Vagina (tissue), 2 donors: ENCODE measurements around the gene REX1BD. TPM values are rescaled to one million over a fixed set of nuclear protein-coding genes. Genes with fewer than 3 reads are reported as not detected.

Experiments used
- DNase-seq, 2 donors: peaks; one replicate each; pipeline ENCODE4 v3.0.0-alpha.2; 2017; ENCODE audit errors: extremely low spot score in 2 of 2
- H3K27ac ChIP-seq: fragments of 200-600 bp; sonication (generic); one replicate; pipeline ENCODE4 v1.5.1; 2019
- H3K27me3 ChIP-seq: fragments of 200-600 bp; sonication (generic); one replicate; pipeline ENCODE4 v1.5.1; 2019
- H3K36me3 ChIP-seq, 2 donors: fragments of 200-600 bp; sonication (generic); one replicate each; pipeline ENCODE4 v1.5.1; 2017 to 2019
- H3K4me1 ChIP-seq: fragments of 200-600 bp; sonication (generic); one replicate; pipeline ENCODE4 v1.5.1; 2019
- H3K4me3 ChIP-seq, 2 donors: fragments of 200-600 bp; sonication (generic); 1 replicate in 1 of 2; 2 replicates in 1 of 2; pipeline ENCODE4 v1.5.1; 2016 to 2019
- H3K9me3 ChIP-seq: fragments of 200-600 bp; sonication (generic); one replicate; pipeline ENCODE4 v1.5.1; 2019
- CTCF ChIP-seq, 3 experiments: fragments of 450-650 bp in 2 of 3; fragments of 200-600 bp in 1 of 3; sonication (generic) in 1 of 3; IDR thresholded peaks; one replicate each; pipeline ENCODE4 v1.5.1; 2017 to 2019; ENCODE audit warnings: antibody characterized with exemption in 3 of 3, mild to moderate bottlenecking in 2 of 3, moderate library complexity in 2 of 3
- POLR2A ChIP-seq, 2 donors: fragments of 450-650 bp; IDR thresholded peaks; one replicate each; pipeline ENCODE4 v1.6.1; 2017; ENCODE audit warnings: antibody characterized with exemption in 2 of 2, mild to moderate bottlenecking in 2 of 2, moderate library complexity in 2 of 2
- POLR2AphosphoS5 ChIP-seq, 2 donors: sonication (generic); formaldehyde crosslinking; IDR thresholded peaks; one replicate each; pipeline ENCODE4 v1.9.0; 2017; ENCODE audit warnings: antibody characterized with exemption in 2 of 2, mild to moderate bottlenecking in 2 of 2, low read depth in 1 of 2; ENCODE audit not compliant: insufficient read depth in 1 of 2
- intact Hi-C: fragments of 100-400 bp; cut with DNase I; formaldehyde crosslinking; loops from one replicate; pipeline ENCODE4 v1.15.1; 2023
- total RNA-seq: library from RNA; depleted of rRNA; stranded (reverse); fragments of >200 nt; gene quantifications from one replicate; pipeline ENCODE4 v1.2.3, GENCODE V29; 2016

Gene REX1BD
- total RNA-seq, 1 donor from 2014 or later, result 124 TPM

DNA sequence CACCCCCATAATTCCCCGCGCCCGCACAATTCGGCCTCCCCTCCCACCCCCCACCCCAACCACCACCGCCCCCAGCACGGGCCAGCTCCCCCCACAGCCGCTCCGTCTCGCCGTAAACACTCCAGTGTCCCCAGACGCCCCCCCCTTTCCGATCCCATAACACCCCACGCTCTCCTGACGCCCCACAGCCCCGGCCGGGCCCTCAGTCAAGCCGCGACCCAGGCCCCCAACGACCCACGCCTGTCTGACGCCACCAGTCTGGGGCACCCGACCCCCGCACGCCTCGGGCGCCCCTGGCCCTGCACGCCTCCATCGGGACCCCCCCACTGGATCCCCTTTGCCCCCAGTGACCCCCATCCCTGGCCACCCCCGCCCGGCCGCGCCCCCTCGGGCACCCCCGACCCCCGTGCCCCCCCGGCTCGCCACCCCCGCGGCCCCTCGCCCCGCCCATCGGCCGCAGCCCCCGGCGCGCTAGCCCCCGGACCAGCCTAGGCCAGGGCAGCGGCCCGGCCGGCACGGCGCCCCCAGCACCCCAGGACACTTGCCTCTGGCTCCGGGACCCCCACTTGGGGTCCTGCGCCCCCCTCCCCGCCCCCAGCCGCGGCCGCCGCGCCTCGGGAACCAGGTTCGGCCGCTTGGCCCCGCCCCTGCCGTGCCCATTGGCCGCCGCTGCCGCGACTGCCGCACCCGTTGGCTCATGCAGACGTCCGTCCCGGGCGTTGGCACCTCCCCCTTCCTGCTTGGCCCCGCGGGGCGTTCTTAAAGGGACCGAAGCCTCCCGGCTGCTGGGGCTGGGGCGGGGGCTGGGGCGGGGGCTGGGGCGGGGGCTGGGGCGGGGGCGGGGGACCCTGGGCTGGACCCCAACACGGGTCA, 45.4 kb upstream of the REX1BD start, which contains the start of gene FKBP8:
Gene FKBP8, minus strand, starts transcription at position 633 of the 873 bp plus-strand sequence. CDS start 1,603 bp downstream, outside the sequence.
- no peaks in the 10 kb centered on the region for H3K9me3 ChIP-seq
- DNase-seq, result no peak
- intact Hi-C loops, result no loop called here
- H3K4me1 ChIP-seq, result peaks cover 18% of the 10 kb centered on the region
- peak within 1 kb of the TSS; percentile 81 to 98 for H3K4me3 ChIP-seq
- peak within 1 kb of the TSS; percentile 94 for H3K27ac ChIP-seq
- no peaks in the 10 kb centered on the region for H3K27me3 ChIP-seq
- H3K36me3 ChIP-seq, result peaks cover 0 to 27% of the 10 kb centered on the region in 2 donors
- TF ChIP-seq POLR2AphosphoS5 (IDR thresholded peaks at IDR 0.05; ENCODE audit: insufficient read depth in 1 of 2, low read depth in 1 of 2), result no peak
- no peak for TF ChIP-seq CTCF (IDR thresholded peaks at IDR 0.05)
- no peak for TF ChIP-seq POLR2A (IDR thresholded peaks at IDR 0.05)

DNA sequence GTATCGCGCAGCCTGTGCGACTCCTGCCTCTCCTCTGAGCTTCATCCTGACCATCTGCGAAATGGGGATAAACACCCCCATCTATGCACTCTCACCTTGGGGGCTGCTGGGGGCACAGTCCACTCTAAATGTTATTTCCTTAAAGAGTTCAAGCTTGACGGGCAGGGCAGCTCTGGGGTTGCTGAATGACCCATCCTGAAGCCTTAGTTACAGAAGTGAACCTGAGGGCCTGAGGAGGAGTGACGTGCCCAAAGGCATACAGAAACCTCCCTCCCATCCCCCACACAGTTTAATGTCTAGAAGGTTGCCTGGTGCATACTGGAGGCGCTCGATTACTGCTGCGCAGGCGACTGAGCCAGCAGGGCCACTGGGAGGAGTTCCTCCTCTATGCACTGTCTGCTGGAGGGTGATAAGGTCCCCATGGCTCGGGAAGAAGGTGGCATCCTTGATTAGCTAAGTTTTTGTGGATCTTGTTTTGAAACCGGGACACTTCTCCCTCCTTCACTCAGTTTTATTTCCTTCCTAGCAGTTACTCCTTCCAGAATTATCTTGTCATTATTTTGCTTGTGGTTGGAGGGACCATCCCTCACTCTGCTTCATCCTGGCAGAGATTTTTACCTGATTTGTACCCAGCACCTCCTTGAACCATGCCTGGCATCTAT, 44.7 kb upstream of the REX1BD start:
- TF ChIP-seq CTCF (IDR thresholded peaks at IDR 0.05), result no peak

DNA sequence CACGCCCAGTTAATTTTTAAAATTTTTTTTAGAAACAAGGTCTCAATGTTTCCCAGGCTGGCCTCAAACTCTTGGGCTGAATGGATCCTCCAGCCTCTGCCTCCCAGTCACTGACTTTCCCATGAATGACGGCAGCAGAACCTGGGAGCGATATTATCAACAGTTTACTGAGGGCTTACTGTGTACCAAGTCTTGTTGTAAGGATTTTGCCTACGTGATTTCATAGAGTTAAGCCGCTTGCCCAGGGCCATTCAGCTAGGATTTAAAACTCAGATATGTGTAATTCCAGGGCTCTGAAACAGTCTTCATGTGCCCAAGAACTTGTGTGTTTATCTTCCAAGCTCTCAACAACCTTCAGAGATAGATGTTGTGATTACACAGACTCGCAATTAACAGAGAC, 37.0 kb upstream of the REX1BD start:
- Histone ChIP-seq H3K9me3 (no peaks in the 10 kb centered on the region), H3K4me1 (no peaks in the 10 kb centered on the region), H3K27ac (no peak overlapping the region), H3K36me3 (no peaks in the 10 kb centered on the region), H3K27me3 (no peaks in the 10 kb centered on the region), H3K4me3 (no peak overlapping the region)
- DNase-seq, result no peak
- intact Hi-C loops, result no loop called here
- TF ChIP-seq POLR2A (IDR thresholded peaks at IDR 0.05) (no peak), POLR2AphosphoS5 (IDR thresholded peaks at IDR 0.05; ENCODE audit: insufficient read depth in 1 of 2, low read depth in 1 of 2) (no peak), CTCF (IDR thresholded peaks at IDR 0.05) (no peak)

More for the DNA sequence above, 44.7 kb upstream of the REX1BD start:
- Histone ChIP-seq H3K9me3 (no peaks in the 10 kb centered on the region), H3K4me3 (peak overlapping the region; percentile 81 to 98), H3K4me1 (peaks cover 18% of the 10 kb centered on the region), H3K27ac (peak overlapping the region; percentile 94), H3K27me3 (no peaks in the 10 kb centered on the region), H3K36me3 (peaks cover 0 to 27% of the 10 kb centered on the region in 2 donors)
- intact Hi-C loops, result no loop called here
- DNase-seq, result no peak

DNA sequence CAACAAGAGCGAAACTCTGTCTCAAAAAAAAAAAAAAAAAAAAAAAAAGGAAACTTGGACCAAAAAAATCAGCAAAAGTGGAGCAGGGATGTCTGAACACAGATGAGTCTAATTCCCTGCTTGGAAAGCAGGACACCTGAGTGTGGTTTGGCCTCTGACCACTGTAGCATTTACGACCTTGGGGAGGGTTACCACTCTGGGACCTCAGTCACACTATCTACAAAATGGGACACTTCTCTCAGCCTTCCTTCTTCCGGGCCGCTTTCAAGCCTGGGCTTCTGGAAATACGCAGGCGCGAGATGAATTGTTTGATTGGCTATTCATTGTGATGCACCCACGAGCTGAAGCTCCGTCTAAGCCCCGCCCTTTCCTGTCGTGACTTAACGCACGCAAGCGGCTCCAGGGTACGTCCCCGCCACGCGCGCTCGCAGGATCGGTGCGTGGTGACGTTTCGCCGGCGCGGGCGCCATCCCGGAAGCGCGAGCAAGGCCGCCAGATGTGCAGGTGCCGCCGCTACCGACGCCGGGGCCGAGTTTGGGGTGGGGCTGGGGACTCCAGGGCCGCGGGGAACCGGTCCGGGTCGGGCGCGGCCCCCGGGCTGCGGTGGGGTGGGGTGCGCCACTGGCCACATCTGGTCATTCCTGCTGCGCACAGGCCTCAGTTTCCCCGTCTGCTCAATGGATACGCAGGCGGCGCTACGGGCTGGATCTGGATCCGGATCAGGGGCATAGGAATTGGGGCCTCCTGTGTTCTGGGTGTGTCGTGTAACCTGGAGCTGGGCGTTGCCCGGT, 31.0 kb upstream of the REX1BD start, which contains the start of gene KXD1:
Gene KXD1, plus strand, starts transcription at position 460 of the 791 bp plus-strand sequence. CDS start 4,187 bp downstream, outside the sequence.
- H3K4me3 ChIP-seq, result peak within 1 kb of the TSS; percentile 88 to 98
- peaks cover 35% of the 10 kb centered on the region for H3K4me1 ChIP-seq
- no peaks in the 10 kb centered on the region for H3K9me3 ChIP-seq
- no peaks in the 10 kb centered on the region for H3K36me3 ChIP-seq
- H3K27me3 ChIP-seq, result no peaks in the 10 kb centered on the region
- peak within 1 kb of the TSS; percentile 98 for H3K27ac ChIP-seq
- intact Hi-C loops, result loop anchor here (5.0 kb wide), 1 partner anchor 35 kb away; the partner anchor contains the start of gene ELL
- peak in 1 of 2 donors; percentile 98 for DNase-seq
- TF ChIP-seq POLR2AphosphoS5 (IDR thresholded peaks at IDR 0.05; ENCODE audit: insufficient read depth in 1 of 2, low read depth in 1 of 2), result peak; percentile 93 to 94
- TF ChIP-seq CTCF (IDR thresholded peaks at IDR 0.05), result no peak
- TF ChIP-seq POLR2A (IDR thresholded peaks at IDR 0.05), result peak in 1 of 2 donors; percentile 63
